Neural crest cell (in vitro differentiated cells): ENCODE results near the gene PHYH. TPM values are rescaled to one million over a fixed set of nuclear protein-coding genes. Genes with fewer than 3 reads are reported as not detected.
"Not testable (repeated sequence)": the region's sequence is repeated elsewhere in the genome, so short reads cannot be mapped to it uniquely, and the experiment has no call there.

Source experiments
- DNase-seq: peaks from one replicate; pipeline ENCODE4 v3.0.0; 2021; ENCODE audit warnings: low read depth, mixed read lengths, low spot score
- H3K27ac Mint-ChIP-seq: one replicate; pipeline ENCODE4 v1.8.0; 2021; ENCODE audit warnings: mild to moderate bottlenecking, mixed read lengths; ENCODE audit not compliant: unreplicated experiment
- H3K27me3 Mint-ChIP-seq: 2 replicates; pipeline ENCODE4 v1.8.0; 2021; ENCODE audit warnings: low read depth, mild to moderate bottlenecking, mixed read lengths
- H3K36me3 Mint-ChIP-seq: 2 replicates; pipeline ENCODE4 v1.8.0; 2021; ENCODE audit warnings: low read depth, mild to moderate bottlenecking, mixed read lengths
- H3K4me1 Mint-ChIP-seq: 2 replicates; pipeline ENCODE4 v1.8.0; 2021; ENCODE audit warnings: mixed read lengths
- H3K4me3 Mint-ChIP-seq: one replicate; pipeline ENCODE4 v1.8.0; 2021; ENCODE audit warnings: mild to moderate bottlenecking, mixed read lengths
- H3K9me3 Mint-ChIP-seq: 2 replicates; pipeline ENCODE4 v1.8.0; 2021; ENCODE audit warnings: mixed read lengths
- CTCF ChIP-seq: fragments of 200-600 bp; sonication (generic); conservative IDR thresholded peaks from 2 replicates; pipeline ENCODE4 v1.5.0; 2021; ENCODE audit warnings: antibody characterized with exemption, mild to moderate bottlenecking
- total RNA-seq: library from RNA; stranded (reverse); gene quantifications from 2 replicates; pipeline ENCODE4 v1.2.1, GENCODE V29; 2021

PHYH gene
- total RNA-seq, 1 donor from 2014 or later: 14.9 TPM

- Mint-ChIP-seq H3K4me1 (peaks cover 3% of the 10 kb centered on the region), H3K4me3 (no peak overlapping the region), H3K27ac (no peak overlapping the region), H3K9me3 (no peaks in the 10 kb centered on the region), H3K27me3 (no peaks in the 10 kb centered on the region), H3K36me3 (no peaks in the 10 kb centered on the region)
- TF ChIP-seq CTCF: no peak
- DNase-seq: no peak
Observed at GRCh38 chr10:13276749-13277365, 23.0 kb downstream of the PHYH start.

- H3K4me1 Mint-ChIP-seq: peaks cover 10% of the 10 kb centered on the region
- H3K27ac Mint-ChIP-seq, H3K27me3 Mint-ChIP-seq, DNase-seq, H3K9me3 Mint-ChIP-seq, H3K36me3 Mint-ChIP-seq, H3K4me3 Mint-ChIP-seq: not testable (repeated sequence)
Observed at GRCh38 chr10:13276146-13276545, 23.7 kb downstream of the PHYH start.

GRCh38 chr10:13272164-13272571, 27.7 kb downstream of the PHYH start:
- DNase-seq: no peak
- no peak overlapping the region for H3K27ac Mint-ChIP-seq
- H3K36me3 Mint-ChIP-seq: no peaks in the 10 kb centered on the region
- no peaks in the 10 kb centered on the region for H3K9me3 Mint-ChIP-seq
- H3K4me3 Mint-ChIP-seq: no peak overlapping the region
- H3K27me3 Mint-ChIP-seq: no peaks in the 10 kb centered on the region
- peaks cover 20% of the 10 kb centered on the region for H3K4me1 Mint-ChIP-seq
- no peak for TF ChIP-seq CTCF

GRCh38 chr10:13271552-13272163, 28.2 kb downstream of the PHYH start:
- Mint-ChIP-seq H3K27ac (peak overlapping the region; percentile 30), H3K36me3 (no peaks in the 10 kb centered on the region), H3K27me3 (no peaks in the 10 kb centered on the region), H3K9me3 (no peaks in the 10 kb centered on the region), H3K4me1 (peaks cover 20% of the 10 kb centered on the region), H3K4me3 (no peak overlapping the region)
- DNase-seq: peak; percentile 50
- TF ChIP-seq CTCF: peak; percentile 51

GRCh38 chr10:13270877-13271551, 28.9 kb downstream of the PHYH start:
- Mint-ChIP-seq H3K27ac (no peak overlapping the region), H3K9me3 (no peaks in the 10 kb centered on the region), H3K36me3 (no peaks in the 10 kb centered on the region), H3K4me1 (peaks cover 20% of the 10 kb centered on the region), H3K27me3 (no peaks in the 10 kb centered on the region), H3K4me3 (no peak overlapping the region)
- DNase-seq: no peak
- no peak for TF ChIP-seq CTCF

GRCh38 chr10:13268841-13269240, 31.0 kb downstream of the PHYH start:
- Mint-ChIP-seq H3K27ac (no peak overlapping the region), H3K9me3 (no peaks in the 10 kb centered on the region), H3K4me1 (peaks cover 22% of the 10 kb centered on the region), H3K27me3 (no peaks in the 10 kb centered on the region), H3K4me3 (no peak overlapping the region), H3K36me3 (no peaks in the 10 kb centered on the region)
- TF ChIP-seq CTCF: no peak
- DNase-seq: no peak
